Kidney glomerular epithelial cell (primary cell): ENCODE results near the gene LINC01488.

ENCODE experiments used
- DNase-seq: peaks from one replicate; lab custom pipeline; 2025; lab: John Stamatoyannopoulos, UW

Gene LINC01488

GRCh38 chr11:69510471-69511357 is 29.3 kb downstream of the LINC01488 start:
- DNase-seq: no peak

DNA sequence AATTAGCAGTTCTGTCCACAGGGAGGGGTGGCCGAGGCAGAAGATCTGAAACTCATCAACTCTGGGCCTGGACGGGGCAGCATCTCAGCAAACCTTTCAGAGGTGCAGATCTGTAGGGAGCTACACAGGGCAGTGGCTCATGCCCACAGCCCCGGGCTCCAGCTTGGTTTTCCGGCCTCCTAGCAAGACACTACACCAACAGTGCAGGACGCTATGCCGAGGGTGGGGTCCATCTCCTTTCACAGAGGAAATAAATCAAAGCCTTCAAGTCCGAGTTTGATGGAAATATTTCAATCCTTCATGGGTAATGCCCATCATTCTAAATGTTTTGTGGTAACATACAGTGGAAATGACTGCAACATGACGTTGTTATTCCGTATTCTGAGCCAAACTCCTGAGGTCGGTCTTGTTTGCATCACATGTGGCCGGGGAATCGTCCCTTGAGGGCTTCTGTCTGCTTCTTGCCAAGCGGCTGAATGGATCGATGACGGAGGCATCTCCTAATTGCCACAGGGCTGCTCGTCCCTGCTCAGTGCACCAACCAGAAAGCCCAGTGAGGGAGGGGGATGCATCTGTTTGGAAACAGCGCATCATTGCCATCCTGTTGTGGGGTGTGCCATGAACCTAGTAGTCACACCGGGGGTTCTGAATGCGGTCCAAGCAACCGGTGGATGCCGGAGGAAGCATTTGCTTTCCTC is 30.0 kb downstream of the LINC01488 start:
- DNase-seq: no peak

- no peak for DNase-seq
Observed at GRCh38 chr11:69512136-69512535, 30.7 kb downstream of the LINC01488 start.

- DNase-seq: no peak
Observed at GRCh38 chr11:69512790-69513189, 31.3 kb downstream of the LINC01488 start.

DNA sequence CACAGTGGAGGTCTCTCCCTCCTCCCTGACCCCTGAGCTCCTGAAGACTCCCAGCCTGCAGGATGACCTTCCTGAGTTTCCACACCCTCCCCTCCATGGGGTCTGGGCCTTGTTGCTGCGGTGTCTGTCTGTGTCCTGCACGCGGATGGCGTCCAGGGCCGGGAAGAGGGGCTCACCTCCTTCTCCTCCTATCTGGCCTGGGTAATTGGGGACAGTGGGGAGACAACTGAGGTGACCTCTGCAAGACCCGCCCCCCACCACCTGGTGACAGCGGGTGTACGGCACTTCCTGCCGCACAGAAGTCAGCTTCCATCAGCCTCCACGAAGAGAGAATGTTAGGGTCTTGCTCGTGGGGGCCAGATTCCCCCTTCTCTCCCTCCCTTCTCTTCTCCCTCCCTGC is 31.7 kb downstream of the LINC01488 start:
- no peak for DNase-seq

DNA sequence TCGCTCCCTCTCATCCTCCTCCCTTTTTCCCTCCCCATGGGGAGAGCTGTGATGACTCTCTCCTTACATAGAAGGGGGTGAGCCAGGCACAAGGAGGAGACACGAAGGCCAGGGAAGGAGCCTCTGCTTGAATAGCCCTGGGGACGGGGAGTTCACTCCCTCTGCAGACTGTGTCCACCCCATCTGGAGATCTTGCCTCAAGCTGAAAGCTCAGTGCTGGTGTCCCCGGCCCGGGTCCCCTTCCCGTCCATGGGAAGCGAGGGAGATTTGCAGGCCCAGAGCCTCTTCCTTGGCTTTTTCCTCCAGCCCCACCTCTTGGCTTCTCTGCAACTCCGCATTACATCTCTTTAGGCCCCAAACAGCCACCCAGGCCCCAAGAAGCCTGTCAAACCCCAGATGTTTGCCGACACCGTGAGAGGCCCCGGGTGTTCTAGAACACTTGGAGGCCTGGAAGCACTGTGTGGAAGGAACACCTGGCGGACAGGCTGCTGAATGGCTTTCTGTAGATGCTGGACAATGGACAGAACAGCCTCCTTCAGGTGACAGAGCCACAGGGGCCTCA is 32.3 kb downstream of the LINC01488 start:
- DNase-seq: no peak

DNA sequence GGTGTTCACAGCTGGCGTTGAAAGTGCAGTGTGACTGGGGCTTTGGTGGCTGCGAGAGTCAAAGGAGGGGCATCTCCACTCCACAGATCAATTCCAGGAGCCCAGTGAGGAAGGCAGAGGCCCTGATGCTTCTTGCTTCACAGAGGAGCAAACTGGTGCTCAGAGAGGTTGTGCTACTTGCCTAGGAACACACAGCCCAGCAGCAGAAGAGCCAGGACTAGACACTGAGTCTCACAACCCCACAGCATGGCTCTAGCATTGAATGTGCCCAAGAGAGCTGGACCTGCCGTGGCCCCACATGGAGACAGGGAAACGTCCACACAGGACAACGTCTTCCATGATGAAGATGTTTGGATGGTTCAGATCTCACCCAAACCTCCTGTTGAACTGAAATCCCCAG is 33.3 kb downstream of the LINC01488 start:
- no peak for DNase-seq

DNA sequence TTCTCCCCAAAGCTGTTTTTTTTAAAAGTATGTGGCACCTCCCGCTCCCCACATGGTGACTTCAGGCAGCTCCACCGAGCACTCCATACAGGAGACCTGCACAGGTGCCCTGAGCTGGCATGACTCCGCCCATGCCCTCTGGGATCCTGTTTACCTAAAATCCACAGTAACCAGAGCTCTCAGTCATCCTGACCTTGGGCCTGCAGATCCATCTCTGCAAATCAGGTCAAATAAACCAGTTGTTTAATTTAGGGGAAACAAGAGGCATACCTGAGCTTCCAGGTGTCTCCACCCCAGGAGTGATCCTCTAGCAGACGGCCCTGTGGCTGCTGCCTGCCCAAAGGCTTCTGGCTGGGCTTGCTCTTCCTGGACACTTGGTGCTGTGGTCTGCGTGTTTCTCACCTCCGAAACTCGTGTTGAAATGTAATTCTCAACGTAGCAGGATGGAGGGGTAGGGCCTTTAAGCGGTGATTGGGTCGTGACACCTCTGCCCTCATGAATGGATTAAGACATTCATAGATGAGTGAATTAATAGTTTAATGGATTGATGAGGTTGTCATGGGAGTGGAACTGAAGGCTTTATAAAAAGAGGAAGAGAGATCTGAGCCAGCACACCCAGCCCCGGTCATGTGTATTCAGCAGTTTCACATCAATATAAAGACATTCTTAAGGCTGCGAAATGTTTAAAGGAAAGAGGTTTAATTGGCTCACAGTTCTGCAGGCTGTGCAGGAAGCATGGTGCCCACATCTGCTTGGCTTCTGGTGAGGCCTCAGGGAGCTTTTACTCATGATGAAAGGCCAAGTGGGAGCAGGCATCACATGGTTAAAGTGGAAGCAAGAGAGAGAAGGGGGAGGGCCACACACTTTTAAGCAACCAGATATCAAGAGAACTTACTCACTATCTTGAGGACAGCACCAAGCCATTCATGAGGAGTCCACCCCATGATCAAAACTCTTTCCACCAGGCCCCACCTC is 34.1 kb downstream of the LINC01488 start:
- DNase-seq: no peak

DNA sequence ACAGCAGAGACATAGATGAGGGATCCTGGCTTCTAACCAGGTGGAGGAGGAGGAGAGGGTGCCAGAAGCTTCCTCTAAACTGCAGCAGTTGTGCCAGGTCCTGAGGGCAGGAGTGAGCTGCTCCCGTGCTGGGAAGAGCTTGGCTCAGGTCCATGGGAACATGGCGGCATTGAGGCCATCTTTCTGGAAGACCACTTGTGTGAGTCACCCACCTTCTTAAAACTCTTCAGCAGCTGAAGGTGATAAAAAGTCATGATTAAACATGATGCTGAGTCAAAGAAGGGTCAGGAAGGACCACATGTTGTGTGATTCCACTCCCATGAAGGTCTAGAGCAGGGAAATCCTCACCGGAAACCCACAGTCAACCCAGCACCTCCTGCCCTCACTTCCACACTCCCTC is 35.1 kb downstream of the LINC01488 start:
- no peak for DNase-seq

DNA sequence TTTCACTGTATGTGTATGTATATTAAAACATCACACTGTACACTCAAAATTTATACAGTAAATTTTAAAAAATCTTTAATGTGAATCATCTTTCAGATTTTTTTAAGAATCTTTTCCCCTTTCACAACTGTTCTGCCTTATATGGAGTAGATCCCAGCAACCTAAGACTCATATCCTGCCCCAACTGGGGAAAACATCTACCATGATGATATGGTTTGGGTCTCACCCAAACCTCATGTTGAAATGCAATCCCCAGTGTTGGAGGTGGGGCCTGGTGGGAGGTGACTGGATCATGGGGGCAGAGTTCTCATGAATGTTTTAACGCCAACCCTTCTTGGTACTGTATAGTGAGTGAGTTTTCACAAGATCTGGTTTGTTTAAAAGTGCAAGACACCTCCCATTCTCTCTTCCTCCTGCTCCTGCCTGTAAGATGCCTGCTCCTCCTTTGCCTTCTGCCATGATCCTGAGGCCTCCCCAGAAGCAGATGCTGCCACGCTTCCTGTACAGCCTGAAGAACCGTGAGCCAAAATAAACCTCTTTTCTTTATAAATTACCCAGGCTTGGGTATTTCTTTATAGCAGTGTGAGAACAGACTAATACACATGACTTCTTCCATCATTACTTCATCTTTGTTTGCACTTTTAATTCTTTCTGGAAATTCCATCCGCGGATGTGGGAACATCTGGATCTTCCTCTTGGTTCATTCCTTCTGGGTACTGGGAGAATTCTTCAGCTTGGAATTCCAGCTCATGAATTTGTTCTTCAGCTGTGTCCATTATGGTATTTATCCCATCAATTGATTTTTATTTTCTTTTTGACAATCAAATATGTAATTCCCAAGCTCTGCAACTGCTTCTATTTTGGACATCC is 36.9 kb downstream of the LINC01488 start:
- no peak for DNase-seq

GRCh38 chr11:69520186-69520916 is 38.9 kb downstream of the LINC01488 start:
- no peak for DNase-seq

DNA sequence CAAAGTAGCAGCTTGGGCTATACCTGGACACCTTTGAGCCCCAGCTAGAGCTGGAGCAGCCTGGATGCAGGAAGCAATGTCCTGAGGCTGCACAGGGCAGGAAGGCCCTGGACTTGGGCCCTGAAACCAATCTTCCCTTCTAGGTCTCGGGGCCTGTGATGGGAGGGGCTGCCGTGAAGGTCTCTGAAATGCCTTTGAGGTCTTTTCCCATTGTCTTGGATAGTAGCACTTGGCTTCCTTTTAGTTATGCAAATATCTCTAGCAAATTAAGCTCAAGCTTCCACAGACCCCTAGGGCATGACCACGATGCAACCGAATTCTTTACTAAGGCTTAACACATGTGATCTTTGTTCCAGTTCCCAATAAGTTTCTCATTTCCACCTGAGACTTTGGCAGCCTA is 40.0 kb downstream of the LINC01488 start:
- no peak for DNase-seq

DNA sequence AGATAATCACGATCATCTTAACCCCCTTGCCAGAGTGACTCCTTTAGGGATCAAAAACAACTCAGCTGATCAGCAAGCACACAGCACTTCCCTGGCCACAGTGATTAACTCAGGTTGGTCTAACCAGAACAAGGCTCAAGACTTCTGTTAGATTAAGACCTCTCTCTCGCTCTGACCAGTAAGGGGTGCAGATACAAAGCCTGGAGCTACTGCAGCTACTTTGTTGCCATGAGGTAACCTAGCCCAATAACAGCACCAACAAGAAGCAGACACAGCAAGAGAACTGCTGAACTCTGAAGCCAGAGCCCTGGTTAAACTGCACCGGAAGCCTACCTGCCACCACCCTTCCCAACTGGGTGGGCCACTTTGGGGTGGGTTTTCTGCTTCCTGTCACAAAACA is 42.0 kb downstream of the LINC01488 start:
- DNase-seq: no peak

GRCh38 chr11:69524291-69524882 is 42.9 kb downstream of the LINC01488 start:
- no peak for DNase-seq

DNA sequence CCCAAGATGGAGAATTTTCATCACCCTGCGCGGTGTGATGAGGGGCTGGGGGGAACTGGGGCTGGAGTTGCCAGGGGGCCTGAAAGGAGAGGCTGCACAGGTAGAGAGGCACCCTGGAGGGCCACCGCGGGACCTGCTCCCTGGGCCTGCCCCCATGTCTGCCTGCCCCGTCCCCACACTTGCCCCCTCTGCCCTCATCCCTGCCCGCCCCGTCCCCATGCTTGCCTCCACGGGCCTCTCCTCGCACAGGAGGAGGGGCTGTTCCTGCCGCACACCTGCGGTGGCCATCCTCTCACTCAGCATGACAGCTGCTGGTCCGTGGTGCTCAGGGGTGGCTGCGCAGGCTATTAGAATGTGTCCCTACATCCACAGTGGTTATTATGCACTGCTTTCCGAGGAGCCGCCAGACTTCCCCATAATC is 43.5 kb downstream of the LINC01488 start:
- no peak for DNase-seq

DNA sequence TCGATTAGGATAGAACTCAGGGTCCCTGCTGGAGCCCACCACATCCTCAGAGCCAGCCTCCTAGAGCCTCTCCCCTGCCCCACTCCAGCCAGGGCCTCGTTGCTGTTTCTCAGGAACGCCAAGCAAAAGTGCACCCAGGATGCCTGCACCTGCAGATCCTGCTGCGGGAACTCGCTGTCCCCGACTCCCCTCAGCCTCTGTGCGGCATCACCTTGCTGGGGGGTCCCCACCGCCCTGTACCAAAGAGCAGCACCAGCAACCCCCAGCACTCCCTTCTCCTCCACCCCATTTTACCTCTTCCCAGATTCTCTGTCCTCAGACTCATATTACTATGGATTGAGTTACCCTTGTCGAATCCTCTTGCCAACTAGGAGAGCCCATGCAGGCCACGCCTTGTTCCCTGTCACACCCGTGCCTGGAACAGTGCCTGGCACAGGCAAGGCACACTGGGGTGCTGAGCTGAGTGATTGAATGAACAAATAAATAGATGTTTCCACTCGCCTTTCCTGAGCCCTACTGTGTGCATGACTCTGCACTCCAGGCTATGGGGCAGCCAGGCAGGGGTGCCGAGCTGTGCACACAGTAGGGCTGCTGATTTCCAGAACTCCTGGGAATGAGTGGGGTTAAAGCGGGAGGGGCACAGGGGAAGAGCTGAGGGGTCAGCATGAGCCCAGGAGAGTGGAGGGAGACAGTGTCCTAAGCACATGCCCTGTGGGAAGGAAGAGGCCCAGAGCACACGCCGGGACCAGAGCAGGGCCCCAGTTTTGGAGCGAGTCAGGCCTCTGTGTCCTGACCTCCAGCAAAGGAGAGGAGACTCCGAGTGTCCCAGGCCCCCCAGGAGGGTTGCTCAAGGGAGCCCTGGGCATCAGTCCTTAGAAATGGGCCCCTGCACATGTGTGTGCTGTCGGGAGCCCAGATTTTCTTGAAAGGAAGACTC is 44.3 kb downstream of the LINC01488 start:
- DNase-seq: no peak

DNA sequence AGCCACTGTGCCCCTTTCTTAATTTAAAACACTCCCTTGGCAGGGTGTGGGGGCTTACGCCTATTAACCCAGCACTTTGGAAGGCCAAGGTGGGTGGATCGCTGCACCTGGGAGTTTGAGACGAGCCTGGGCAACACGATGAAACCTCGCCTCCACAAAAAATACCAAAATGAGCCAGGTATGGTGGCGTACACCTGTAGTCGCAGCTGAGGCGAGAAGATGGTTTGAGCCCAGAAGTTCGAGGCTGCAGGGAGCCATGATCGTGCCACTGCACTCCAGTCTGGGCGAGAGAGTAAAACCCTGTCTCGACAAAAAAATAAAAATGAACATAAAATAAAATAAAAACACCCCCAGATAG is 45.0 kb downstream of the LINC01488 start:
- DNase-seq: no peak

GRCh38 chr11:69529001-69529400 is 47.5 kb downstream of the LINC01488 start:
- DNase-seq: no peak
